Activated CD8-positive, alpha-beta memory T cell treated with anti-CD3 and anti-CD28 coated beads, Interleukin-2, amount 10 ng/mL, durations not matched to agents 7 days and 5 days (primary cell): Measurements from ENCODE around the gene CSF1R. TPM values are rescaled to one million over a fixed set of nuclear protein-coding genes. Genes with fewer than 3 reads are reported as not detected.
A peak's percentile ranks its signal among the peaks of the same experiment; 100 is the strongest.

ENCODE experiments used
- ATAC-seq: fragments of 150-1000 bp; cut with Tn5 transposase; one replicate; pipeline ENCODE4 v1.10.0; 2021; ENCODE audit warnings: moderate library complexity
- CTCF ChIA-PET: fragments of 350-600 bp; sonication (Branson Sonifier 250); formaldehyde crosslinking; loops from one replicate; lab custom pipeline; 2021; ENCODE audit warnings: antibody characterized with exemption; lab: Charles Lee
- DNase-seq: peaks from one replicate; pipeline ENCODE4 v3.0.0-alpha.2; 2020
- H3K27ac Mint-ChIP-seq: one replicate; pipeline ENCODE4 v1.8.0; 2021; ENCODE audit warnings: mild to moderate bottlenecking, mixed read lengths
- H3K27me3 Mint-ChIP-seq: one replicate; pipeline ENCODE4 v1.8.0; 2021; ENCODE audit warnings: mixed read lengths
- H3K36me3 Mint-ChIP-seq: one replicate; pipeline ENCODE4 v1.8.0; 2021; ENCODE audit warnings: mild to moderate bottlenecking, mixed read lengths
- H3K4me1 Mint-ChIP-seq: one replicate; pipeline ENCODE4 v1.8.0; 2021; ENCODE audit warnings: mixed read lengths
- H3K4me3 Mint-ChIP-seq: one replicate; pipeline ENCODE4 v1.8.0; 2021; ENCODE audit warnings: mild to moderate bottlenecking, moderate library complexity, mixed read lengths
- H3K9me3 Mint-ChIP-seq: one replicate; pipeline ENCODE4 v1.8.0; 2022; ENCODE audit warnings: low read depth, mixed read lengths
- total RNA-seq, 2 experiments: library from RNA; stranded (reverse); gene quantifications; one replicate each; pipeline ENCODE4 v1.2.3, GENCODE V29; 2021

The CSF1R gene
- total RNA-seq, 2 experiments from 2014 or later = 0.26 TPM; not detected in 1

DNA sequence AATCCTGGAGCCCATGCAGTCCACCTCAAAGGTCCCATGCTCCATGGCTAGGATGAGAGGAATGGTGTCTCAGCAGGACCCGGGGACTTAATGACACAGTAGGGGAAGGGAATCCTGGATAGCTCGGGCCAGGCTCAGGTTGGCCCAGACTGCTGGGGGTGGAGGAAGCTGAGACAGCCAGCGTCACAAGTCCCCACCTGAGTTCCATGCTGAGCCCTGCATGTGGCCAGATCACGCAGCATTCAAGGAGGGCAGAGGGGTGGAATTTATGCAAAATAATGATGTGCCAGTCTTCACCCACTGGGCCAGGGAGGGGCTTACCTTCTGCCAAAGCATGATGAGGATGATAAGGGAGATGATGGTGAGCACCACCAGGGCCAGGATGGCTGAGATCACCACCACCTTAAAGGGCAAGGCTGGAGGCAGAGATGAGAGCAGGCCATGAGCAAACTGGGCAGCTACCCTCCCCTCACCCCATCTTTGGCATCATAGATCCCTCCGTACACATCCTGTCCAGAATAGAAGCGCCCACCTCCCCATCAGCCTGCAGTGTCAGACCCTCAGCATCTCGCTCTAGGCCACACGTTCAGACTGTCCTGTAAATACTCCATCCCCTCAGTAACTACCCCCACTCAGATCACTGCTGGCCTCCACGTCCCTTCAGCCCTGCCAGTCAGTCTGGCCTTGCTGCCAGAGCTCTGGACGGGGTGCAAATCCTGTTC, 40.0 kb upstream of the CSF1R start:
- no peak overlapping the region for H3K4me3 Mint-ChIP-seq

DNA sequence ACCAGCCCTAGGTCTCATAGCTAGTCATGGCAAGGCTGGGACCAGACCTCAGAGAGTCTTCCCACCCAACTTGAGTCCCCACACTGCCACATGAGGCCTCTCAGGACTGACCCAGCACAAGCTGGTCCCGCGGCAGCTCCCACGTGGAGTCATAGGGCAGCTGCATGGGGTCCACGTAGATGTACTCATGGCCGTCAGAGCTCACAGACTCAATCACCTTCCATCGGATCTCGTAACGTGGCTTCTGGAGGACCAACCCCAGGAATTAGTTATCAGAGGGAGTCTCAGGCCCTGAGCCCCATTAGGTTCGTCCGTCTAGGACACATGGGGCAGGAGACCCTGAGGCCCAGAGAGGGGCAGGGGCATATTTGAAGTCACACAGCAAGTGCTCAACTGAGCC, 39.0 kb upstream of the CSF1R start:
- no peaks in the 10 kb centered on the region for H3K9me3 Mint-ChIP-seq
- H3K27me3 Mint-ChIP-seq = no peaks in the 10 kb centered on the region
- H3K4me1 Mint-ChIP-seq = peaks cover 6% of the 10 kb centered on the region
- DNase-seq (no peak), ATAC-seq (no peak)
- no peak overlapping the region for H3K4me3 Mint-ChIP-seq
- CTCF ChIA-PET = interaction anchor here (1.5 to 11.3 kb wide), 2 partner anchors 10 to 91 kb away, joined by 6 to 85 read pairs; no protein-coding TSS in a partner anchor
- peaks cover 21% of the 10 kb centered on the region for H3K36me3 Mint-ChIP-seq
- H3K27ac Mint-ChIP-seq = no peak overlapping the region

More for the DNA sequence above, 40.0 kb upstream of the CSF1R start:
- H3K27ac Mint-ChIP-seq = no peak overlapping the region
- H3K36me3 Mint-ChIP-seq = peaks cover 21% of the 10 kb centered on the region
- CTCF ChIA-PET = interaction anchor here (0.6 to 11.3 kb wide), 3 partner anchors 12 to 90 kb away, joined by 3 to 85 read pairs (median 3); no protein-coding TSS in a partner anchor
- ATAC-seq (no peak), DNase-seq (no peak)
- H3K4me1 Mint-ChIP-seq = peaks cover 13% of the 10 kb centered on the region
- H3K27me3 Mint-ChIP-seq = no peaks in the 10 kb centered on the region
- no peaks in the 10 kb centered on the region for H3K9me3 Mint-ChIP-seq

DNA sequence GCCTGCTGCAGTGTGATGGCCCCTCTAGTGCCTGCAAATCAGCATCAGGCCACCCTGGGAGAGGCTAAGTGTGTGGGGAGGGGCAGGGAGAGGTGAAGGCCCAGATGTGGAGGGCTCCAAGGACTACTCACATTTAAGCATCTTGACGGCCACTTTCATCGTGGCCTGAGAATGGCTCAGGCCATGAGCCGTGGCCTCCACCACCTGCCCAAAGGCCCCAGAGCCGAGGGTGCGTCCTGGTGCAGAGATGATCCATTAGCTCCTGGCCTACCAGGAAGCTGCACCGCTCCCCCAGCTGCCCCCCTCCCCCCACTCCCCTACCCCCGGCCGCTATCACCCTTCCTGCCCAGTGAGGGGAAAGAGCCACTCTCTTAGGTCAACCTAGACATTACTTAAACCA, 38.2 kb upstream of the CSF1R start:
- Mint-ChIP-seq H3K27ac (no peak overlapping the region), H3K4me3 (no peak overlapping the region), H3K9me3 (no peaks in the 10 kb centered on the region), H3K4me1 (peaks cover 3% of the 10 kb centered on the region), H3K27me3 (no peaks in the 10 kb centered on the region), H3K36me3 (peaks cover 17% of the 10 kb centered on the region)
- CTCF ChIA-PET = interaction anchor here (1.5 to 11.3 kb wide), 2 partner anchors 10 to 92 kb away, joined by 6 to 85 read pairs; no protein-coding TSS in a partner anchor
- ATAC-seq (no peak), DNase-seq (no peak)

DNA sequence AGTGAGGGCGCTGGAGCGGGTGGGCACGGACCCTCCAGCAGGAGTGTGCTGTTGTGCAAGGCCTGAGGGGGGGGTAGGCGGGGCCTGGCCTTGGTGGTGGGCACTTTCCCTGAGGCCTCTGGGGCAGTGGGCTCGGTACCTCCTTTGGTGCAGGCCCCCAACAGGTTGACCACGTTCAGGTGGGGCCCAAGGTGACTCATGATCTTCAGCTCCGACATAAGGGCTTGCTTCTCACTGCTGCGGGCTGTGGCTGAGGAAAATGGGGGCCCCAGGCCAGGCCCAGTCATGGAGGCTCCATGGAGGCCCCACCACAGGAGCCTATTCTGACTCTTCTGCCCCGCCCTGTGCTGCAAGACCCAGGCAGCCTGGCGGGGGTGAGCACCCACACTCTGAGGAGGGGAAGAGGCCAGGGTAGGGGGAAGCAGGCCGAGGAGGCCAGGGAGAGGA, 37.8 kb upstream of the CSF1R start:
- no peak for DNase-seq
- Mint-ChIP-seq H3K36me3 (peaks cover 19% of the 10 kb centered on the region), H3K4me3 (no peak overlapping the region), H3K4me1 (peaks cover 3% of the 10 kb centered on the region), H3K9me3 (no peaks in the 10 kb centered on the region), H3K27ac (no peak overlapping the region), H3K27me3 (no peaks in the 10 kb centered on the region)
- CTCF ChIA-PET = interaction anchor here (1.0 to 2.1 kb wide), 2 partner anchors 11 to 226 kb away, joined by 6 to 12 read pairs; no protein-coding TSS in a partner anchor
- ATAC-seq = no peak

DNA sequence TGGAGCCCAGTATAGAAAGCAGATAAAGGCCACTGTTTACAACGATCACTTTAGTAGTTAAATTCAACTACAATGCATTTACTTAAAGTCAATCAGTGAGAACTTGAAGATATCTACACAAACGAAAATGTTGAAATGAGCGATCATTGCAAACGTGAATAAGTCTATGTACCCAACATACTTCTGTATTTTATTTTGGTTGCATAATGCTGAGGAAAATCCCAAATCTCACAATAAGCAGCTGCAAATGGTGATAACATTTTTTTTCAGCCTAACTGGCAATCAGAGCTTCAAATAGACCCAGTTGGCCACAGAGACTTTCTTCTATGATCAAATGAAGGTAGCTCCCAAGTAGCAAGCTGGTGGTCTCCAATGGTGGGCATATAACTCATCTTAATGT, 37.2 kb upstream of the CSF1R start:
- no peak for DNase-seq
- Mint-ChIP-seq H3K4me1 (peaks cover 3% of the 10 kb centered on the region), H3K36me3 (peaks cover 17% of the 10 kb centered on the region), H3K27me3 (no peaks in the 10 kb centered on the region), H3K4me3 (no peak overlapping the region), H3K9me3 (no peaks in the 10 kb centered on the region), H3K27ac (no peak overlapping the region)
- CTCF ChIA-PET = interaction anchor here (1.0 to 2.1 kb wide), 4 partner anchors 12 to 227 kb away, joined by 3 to 12 read pairs (median 6); no protein-coding TSS in a partner anchor
- ATAC-seq = no peak

DNA sequence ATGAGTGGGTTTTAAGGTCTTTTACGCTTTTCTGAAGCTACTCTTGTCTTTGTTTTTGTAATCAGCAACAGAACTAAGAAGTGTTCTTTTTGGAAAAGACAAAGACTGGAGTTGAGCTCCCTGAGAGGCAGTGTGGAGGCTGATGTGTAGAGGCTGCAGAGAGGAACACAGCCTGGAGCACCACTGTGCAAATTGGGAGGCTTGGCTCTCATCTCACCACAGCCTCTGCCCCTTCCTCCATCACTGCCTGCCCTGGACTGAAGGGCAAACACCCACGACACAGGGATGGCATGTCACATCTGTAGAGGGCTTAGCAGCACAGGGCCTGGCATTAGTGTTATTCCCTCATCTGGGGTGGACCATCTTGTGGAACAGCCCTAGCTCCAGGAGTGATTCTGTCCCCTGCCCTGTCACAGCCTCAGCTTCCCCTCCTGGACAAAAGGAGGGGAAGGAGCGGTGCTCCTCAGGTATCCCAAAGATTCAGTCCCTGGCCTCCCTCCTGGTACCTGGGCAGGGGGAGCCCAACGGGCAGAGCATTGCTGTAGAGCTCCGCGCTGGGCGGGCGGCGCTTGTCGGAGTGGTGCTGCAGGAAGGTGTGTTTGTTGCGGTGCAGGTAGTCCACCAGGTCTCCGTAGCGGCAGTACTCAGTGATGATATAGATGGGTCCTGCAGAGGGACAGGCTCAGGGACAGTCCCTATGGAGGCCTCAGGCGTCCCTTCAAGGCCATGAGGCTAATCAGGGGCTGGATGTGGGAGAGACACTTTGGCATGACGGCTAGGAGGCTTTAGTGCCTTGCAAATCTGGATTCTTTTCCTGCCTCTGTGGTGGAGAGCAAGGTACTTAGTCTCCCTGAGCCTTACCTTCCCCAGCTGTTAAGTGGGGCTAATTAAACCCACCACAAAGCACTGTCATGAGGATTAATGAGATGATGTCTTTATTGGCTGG, 36.5 kb upstream of the CSF1R start:
- Mint-ChIP-seq H3K36me3 (peaks cover 15% of the 10 kb centered on the region), H3K4me3 (no peak overlapping the region), H3K27me3 (no peaks in the 10 kb centered on the region), H3K27ac (no peak overlapping the region), H3K4me1 (peaks cover 3% of the 10 kb centered on the region), H3K9me3 (no peaks in the 10 kb centered on the region)
- CTCF ChIA-PET = interaction anchor here (1.2 to 2.1 kb wide), 8 partner anchors 11 to 122 kb away, joined by 3 to 12 read pairs (median 4); partner anchors contain the start of genes HMGXB3 and TIGD6
- no peak for ATAC-seq
- no peak for DNase-seq

DNA sequence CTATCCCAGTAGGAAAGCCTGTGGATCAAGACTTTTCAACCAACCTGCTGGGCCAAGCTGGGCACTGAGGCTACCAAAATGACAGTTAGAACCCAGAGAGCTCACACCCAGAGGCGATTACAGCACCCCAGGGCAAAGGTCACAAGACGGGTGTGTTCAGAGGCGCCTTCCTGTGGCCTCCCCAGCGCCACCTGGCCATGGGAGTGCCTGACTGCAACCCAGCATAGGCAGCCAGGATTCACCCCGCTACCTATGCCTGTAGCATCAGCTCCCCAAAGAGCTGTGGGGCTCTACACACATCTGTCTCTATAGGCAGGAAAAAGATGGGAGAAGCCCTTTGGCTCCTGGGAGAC, 35.8 kb upstream of the CSF1R start:
- CTCF ChIA-PET = interaction anchor here (1.2 to 2.1 kb wide), 8 partner anchors 10 to 122 kb away, joined by 3 to 12 read pairs (median 4); partner anchors contain the start of genes HMGXB3 and TIGD6
- DNase-seq (peak; percentile 75), ATAC-seq (peak; percentile 79)
- peaks cover 14% of the 10 kb centered on the region for H3K36me3 Mint-ChIP-seq
- H3K4me1 Mint-ChIP-seq = peaks cover 3% of the 10 kb centered on the region
- no peaks in the 10 kb centered on the region for H3K27me3 Mint-ChIP-seq
- no peaks in the 10 kb centered on the region for H3K9me3 Mint-ChIP-seq
- no peak overlapping the region for H3K4me3 Mint-ChIP-seq
- H3K27ac Mint-ChIP-seq = peak overlapping the region; percentile 74

DNA sequence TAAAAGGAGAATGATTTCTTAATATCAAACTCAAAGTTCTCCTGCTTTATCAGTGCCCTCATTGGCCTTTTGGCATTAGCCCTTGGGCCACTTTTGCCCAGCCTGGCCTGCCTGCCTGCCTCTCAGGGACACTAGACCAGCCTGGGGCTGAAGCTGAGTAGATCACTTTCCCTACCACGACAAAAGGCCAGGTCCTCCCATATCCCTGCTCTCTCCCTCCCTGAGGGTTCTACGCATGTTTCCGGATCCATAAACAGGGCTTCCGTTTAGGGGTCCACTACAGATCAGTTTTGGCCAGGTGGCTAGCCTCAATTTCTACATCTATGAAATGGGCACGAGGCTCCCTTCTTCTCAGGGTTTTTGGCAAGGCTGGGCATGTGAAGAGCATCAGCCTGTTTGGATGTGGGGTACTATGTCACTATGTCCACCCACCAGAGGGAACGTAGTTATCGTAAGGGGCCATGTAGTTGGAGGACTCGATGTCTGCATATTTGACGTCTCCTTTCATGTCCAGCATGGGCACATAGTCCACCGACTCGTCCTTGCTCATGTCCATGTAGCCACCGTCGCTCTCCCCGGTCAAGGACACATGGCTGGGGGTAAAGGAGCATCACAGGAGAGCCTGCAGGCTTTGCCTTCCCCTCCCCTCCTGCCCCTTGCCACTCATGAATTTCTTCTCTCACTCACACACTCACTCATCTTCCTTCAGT, 35.2 kb upstream of the CSF1R start:
- CTCF ChIA-PET = interaction anchor here (1.2 to 2.1 kb wide), 7 partner anchors 10 to 121 kb away, joined by 3 to 12 read pairs (median 4); partner anchors contain the start of genes HMGXB3 and TIGD6
- Mint-ChIP-seq H3K36me3 (peaks cover 14% of the 10 kb centered on the region), H3K9me3 (no peaks in the 10 kb centered on the region), H3K4me1 (peaks cover 3% of the 10 kb centered on the region), H3K27ac (peak overlapping the region; percentile 74), H3K27me3 (no peaks in the 10 kb centered on the region), H3K4me3 (no peak overlapping the region)
- ATAC-seq = no peak
- no peak for DNase-seq

DNA sequence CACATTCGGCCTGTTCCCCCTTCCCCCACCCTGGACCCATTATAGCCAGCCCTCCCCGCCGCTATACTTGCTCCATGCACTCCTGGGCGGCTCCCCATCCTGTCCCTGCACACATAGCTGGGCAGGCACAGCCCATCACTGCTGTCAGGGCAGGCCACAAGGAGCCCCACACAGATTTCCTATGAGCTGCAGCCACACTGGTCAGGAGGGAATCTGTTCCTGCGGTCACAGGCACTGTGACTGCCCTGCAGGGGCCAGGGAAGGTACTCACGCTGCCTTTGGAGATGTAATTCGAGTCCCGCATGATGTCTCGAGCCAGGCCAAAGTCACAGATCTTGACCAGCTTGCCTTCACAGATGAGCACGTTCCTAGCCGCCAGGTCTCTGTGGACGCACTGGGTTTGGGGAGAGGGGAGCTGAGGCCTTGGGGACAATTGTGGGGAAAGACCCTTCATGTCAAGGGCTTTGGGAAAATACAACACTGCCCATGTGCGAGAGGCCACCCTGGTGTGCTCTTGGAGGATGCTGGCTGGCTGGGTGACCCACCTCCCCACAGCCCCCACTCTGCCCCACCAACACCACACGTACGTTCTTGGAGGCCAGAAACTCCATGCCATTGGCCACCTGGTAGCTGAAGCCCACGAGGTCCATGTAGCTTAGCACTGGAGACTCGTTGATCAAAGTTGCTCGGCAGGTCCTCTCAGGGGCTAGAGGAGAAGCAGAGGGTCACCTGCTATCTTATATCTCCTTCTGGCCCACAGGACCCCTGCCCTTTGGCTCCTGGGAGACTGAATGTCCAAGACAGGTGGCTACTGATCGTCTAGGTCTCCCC, 34.5 kb upstream of the CSF1R start:
- peaks cover 3% of the 10 kb centered on the region for H3K4me1 Mint-ChIP-seq
- H3K27ac Mint-ChIP-seq = no peak overlapping the region
- H3K36me3 Mint-ChIP-seq = peaks cover 12% of the 10 kb centered on the region
- no peaks in the 10 kb centered on the region for H3K27me3 Mint-ChIP-seq
- H3K4me3 Mint-ChIP-seq = no peak overlapping the region
- DNase-seq (no peak), ATAC-seq (no peak)
- H3K9me3 Mint-ChIP-seq = no peaks in the 10 kb centered on the region
- CTCF ChIA-PET = interaction anchor here (1.0 kb wide), 1 partner anchor 287 kb away, joined by 3 read pairs; no protein-coding TSS in a partner anchor

DNA sequence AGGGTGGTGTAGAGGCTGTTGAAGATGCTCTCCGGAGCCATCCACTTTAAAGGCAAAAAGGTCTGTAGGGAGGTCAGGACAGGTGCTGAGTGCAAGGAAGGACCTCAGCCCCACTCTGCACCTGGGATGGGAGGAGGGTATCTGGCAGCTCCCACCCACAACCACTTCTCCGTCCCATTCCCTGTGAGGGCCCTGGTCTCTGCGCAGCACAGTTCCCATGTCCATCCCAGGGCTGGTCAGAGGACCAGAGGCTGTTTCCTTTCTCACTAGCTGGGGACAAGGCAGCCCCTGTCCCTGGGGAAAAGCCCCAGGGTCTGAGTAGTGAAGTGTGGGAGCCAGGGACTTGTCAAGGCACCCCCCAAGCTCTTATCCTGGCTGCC, 33.7 kb upstream of the CSF1R start:
- ATAC-seq = no peak
- peaks cover 3% of the 10 kb centered on the region for H3K4me1 Mint-ChIP-seq
- no peak for DNase-seq
- CTCF ChIA-PET = interaction anchor here (1.0 to 1.8 kb wide), 2 partner anchors 10 to 287 kb away, joined by 3 to 7 read pairs; no protein-coding TSS in a partner anchor
- H3K27me3 Mint-ChIP-seq = no peaks in the 10 kb centered on the region
- no peaks in the 10 kb centered on the region for H3K9me3 Mint-ChIP-seq
- no peak overlapping the region for H3K4me3 Mint-ChIP-seq
- no peak overlapping the region for H3K27ac Mint-ChIP-seq
- peaks cover 10% of the 10 kb centered on the region for H3K36me3 Mint-ChIP-seq

DNA sequence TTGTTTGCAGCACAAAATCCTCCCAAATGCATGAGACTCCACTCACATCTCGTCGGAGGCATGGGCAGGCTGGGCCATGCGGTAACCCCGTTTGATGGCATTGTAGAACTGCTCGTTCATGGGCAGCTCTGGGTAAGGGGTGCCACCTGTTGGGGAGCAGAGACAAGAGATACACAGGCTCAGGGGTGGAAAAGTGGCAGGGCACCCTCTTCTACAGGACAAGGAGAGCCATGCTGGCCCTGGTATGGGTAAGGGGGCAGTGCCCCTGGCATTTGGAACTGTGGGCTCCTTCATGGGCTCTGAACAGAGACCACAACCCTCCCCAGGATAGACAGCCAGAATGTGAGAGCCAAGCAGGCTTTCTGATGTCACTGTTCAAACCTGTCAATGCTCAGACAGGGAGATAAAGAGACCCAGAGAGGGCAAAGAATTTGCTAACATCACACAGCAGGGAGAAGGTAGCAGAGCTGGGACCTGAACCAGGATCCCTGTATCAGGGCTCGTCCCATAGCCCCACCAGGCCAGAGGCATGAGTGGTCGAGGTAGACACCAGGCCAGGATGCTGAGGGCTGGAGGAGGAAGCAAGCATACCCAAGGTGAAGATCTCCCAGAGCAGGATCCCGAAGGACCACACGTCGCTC, 33.2 kb upstream of the CSF1R start:
- H3K9me3 Mint-ChIP-seq = no peaks in the 10 kb centered on the region
- no peak overlapping the region for H3K27ac Mint-ChIP-seq
- no peak overlapping the region for H3K4me3 Mint-ChIP-seq
- CTCF ChIA-PET = interaction anchor here (1.2 to 1.8 kb wide), 3 partner anchors 11 to 106 kb away, joined by 3 to 7 read pairs (median 3); no protein-coding TSS in a partner anchor
- H3K27me3 Mint-ChIP-seq = no peaks in the 10 kb centered on the region
- H3K4me1 Mint-ChIP-seq = peaks cover 3% of the 10 kb centered on the region
- ATAC-seq (no peak), DNase-seq (no peak)
- H3K36me3 Mint-ChIP-seq = peaks cover 8% of the 10 kb centered on the region
